Astrocyte (in vitro differentiated cells and primary cell): ENCODE results near the gene TMEM156.

ENCODE experiments used
- EZH2 ChIP-seq: IDR thresholded peaks from 2 replicates; pipeline ENCODE4 v1.6.1; 2012; ENCODE audit warnings: mild to moderate bottlenecking, low read length, inconsistent platforms; ENCODE audit not compliant: insufficient read depth
- TF ChIP-seq, protein P1 (sequence below): IDR thresholded peaks from 2 replicates; pipeline ENCODE4 v1.5.1; 2011; ENCODE audit warnings: low read depth, mild to moderate bottlenecking, inconsistent platforms, low read length, moderate library complexity; ENCODE audit not compliant: insufficient read depth

DNA sequence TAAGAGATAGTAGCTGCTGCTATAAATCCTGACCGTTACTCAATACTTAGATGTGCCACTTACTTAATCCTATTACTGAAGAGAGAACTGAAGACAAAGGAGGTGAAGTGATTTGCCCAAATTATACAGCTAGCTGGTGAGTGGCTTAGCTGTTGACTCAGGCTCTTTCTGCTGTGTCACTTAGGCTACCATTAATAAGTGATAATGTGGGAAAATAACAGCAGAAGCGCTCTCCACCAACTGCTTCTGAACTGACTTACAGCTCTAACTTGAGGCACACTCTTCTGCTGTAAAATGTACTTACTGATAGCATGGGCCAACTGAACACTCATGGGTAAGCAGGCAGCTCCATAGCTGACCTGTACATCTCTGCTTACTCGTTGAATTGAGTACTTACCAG is 22.3 kb upstream of the TMEM156 start:
- TF ChIP-seq, protein P1, sequence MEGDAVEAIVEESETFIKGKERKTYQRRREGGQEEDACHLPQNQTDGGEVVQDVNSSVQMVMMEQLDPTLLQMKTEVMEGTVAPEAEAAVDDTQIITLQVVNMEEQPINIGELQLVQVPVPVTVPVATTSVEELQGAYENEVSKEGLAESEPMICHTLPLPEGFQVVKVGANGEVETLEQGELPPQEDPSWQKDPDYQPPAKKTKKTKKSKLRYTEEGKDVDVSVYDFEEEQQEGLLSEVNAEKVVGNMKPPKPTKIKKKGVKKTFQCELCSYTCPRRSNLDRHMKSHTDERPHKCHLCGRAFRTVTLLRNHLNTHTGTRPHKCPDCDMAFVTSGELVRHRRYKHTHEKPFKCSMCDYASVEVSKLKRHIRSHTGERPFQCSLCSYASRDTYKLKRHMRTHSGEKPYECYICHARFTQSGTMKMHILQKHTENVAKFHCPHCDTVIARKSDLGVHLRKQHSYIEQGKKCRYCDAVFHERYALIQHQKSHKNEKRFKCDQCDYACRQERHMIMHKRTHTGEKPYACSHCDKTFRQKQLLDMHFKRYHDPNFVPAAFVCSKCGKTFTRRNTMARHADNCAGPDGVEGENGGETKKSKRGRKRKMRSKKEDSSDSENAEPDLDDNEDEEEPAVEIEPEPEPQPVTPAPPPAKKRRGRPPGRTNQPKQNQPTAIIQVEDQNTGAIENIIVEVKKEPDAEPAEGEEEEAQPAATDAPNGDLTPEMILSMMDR = no peak
- no peak for TF ChIP-seq EZH2
